GM10266 (cell line): ENCODE results near the gene DCST1.

Source experiments
- DNase-seq: peaks from one replicate; pipeline ENCODE4 v3.0.0; 2012; ENCODE audit errors: extremely low spot score
- TF ChIP-seq, protein P1 (sequence below): IDR thresholded peaks from 2 replicates; pipeline ENCODE4 v1.5.1; 2012; ENCODE audit warnings: mild to moderate bottlenecking, low read depth; ENCODE audit not compliant: control insufficient read depth, insufficient read depth; ENCODE audit errors: missing control alignments

DCST1 gene

DNA sequence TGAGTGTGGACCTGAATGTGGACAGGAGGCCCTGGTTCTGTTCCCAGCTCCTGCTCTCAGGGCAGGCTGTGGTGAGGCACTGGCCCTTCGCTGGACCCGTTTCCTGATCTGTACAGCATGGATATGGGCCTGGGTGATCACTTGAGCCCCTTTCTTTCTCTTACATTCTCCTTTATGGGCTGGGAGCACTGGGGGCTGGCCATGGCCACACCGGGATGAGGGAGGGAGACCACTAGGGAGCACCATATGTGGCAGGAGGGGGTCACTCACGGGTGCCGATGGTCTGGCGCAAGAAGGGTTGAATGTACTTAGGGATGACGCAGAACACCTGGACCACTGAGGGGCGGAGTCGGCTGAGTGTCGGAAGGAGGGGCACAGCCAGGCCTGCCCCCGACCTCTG, 2.7 kb upstream of the DCST1 start:
- no peak for DNase-seq
- TF ChIP-seq, protein P1, sequence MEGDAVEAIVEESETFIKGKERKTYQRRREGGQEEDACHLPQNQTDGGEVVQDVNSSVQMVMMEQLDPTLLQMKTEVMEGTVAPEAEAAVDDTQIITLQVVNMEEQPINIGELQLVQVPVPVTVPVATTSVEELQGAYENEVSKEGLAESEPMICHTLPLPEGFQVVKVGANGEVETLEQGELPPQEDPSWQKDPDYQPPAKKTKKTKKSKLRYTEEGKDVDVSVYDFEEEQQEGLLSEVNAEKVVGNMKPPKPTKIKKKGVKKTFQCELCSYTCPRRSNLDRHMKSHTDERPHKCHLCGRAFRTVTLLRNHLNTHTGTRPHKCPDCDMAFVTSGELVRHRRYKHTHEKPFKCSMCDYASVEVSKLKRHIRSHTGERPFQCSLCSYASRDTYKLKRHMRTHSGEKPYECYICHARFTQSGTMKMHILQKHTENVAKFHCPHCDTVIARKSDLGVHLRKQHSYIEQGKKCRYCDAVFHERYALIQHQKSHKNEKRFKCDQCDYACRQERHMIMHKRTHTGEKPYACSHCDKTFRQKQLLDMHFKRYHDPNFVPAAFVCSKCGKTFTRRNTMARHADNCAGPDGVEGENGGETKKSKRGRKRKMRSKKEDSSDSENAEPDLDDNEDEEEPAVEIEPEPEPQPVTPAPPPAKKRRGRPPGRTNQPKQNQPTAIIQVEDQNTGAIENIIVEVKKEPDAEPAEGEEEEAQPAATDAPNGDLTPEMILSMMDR: no peak

DNA sequence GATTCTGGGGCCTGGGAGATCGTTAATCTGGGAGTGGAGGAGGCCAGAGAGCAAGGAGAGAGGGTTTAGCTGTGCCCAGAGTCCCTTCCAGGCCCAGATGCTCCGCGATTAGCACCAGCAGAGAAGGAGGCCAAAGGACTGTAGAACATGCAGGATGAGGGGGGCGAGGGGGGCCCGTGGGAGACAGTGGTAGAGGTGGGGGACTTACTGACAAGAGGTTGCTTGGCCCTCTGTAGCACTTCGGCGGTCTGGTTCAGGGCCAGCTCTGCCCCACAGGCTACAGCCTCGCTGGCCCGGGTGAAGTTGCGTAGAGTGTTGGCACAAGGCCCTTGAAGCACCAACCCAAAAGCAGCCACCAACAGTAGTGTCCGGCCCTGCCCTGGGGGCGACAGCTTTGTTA, 738 bp upstream of the DCST1 start:
- no peak for DNase-seq
- TF ChIP-seq, protein P1: no peak

DNA sequence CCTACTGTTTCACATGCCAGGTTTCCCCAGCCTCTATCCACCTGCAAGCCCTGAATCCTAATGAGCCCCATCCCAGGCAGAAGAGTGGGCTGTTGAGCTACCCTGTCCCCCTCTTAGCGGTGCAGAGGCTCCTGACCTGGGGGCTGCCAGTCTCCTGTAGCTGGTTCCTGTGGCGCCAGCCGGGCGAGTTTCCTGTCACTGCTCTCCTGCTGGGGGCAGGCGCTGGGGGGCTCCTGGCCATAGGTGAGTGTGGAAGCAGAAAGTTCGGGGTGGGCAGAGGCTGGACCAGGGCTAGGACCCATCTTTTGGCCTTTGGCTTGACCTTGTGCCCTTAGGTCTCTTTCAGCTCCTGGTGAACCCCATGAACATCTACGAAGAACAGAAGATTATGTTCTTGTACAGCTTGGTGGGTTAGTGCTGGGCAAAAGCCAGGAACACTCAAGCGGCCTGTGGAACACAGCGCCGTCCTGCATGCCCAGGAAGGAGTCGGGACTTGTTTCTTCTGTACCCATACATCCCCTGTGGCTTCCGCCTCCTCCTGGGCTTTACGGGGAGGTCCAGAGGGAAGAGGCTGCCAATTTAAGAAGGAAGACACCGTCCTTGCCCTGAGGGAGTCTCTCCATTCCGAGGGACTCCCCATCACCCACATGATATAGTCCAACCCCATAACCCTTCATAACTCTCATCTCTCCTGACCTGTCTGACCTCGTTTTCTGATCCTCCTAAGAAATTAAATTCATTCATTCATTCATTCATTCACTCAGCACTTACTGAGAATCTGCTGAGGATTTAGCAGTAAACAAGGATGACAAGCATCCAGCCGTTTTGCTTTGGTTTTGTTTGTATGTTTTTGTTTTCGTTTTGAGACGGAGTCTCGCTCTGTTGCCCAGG, 939 bp downstream of the DCST1 start:
- no peak for DNase-seq

DNA sequence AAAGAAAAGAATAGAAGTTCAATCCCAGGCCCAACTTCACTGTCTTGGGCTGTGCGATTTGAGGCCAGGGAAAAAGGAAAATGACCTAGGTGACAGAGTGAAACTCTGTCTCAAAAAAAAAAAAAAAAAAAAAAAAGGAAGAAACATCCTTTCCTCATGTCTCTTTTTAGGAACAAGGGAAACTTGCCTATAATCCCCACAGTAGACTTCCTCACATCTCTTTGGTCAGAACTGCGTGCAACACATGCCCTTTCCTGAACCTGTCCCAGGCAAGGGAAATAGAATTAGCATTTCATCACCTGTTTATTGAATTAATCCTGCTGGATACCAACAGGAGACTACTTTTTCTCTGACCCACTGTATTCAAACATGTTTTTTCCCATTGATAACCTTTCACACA, 2.3 kb downstream of the DCST1 start:
- TF ChIP-seq, protein P1: no peak
- DNase-seq: no peak

More for the DNA sequence above, 939 bp downstream of the DCST1 start:
- TF ChIP-seq, protein P1: no peak

DNA sequence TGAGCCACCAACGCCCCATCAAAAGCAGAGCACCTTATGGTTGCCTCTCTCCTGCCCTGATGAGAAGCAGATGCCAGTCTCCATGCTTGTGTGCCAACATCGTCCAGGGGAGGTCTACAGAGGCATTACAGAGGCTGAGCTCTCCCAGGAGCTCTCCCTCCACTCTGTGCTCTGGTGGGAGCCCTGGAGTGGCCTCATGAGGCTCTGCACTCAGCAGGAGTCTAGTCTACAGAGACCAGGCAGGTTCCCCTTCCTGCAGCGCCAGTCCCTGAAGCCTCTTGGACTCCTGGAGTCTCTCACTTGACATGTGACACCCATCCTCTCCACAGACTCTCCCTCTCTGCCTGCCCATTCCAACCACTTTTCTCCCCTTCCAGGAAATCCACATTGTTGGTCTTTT, 3.4 kb downstream of the DCST1 start:
- DNase-seq: no peak
- TF ChIP-seq, protein P1: no peak

DNA sequence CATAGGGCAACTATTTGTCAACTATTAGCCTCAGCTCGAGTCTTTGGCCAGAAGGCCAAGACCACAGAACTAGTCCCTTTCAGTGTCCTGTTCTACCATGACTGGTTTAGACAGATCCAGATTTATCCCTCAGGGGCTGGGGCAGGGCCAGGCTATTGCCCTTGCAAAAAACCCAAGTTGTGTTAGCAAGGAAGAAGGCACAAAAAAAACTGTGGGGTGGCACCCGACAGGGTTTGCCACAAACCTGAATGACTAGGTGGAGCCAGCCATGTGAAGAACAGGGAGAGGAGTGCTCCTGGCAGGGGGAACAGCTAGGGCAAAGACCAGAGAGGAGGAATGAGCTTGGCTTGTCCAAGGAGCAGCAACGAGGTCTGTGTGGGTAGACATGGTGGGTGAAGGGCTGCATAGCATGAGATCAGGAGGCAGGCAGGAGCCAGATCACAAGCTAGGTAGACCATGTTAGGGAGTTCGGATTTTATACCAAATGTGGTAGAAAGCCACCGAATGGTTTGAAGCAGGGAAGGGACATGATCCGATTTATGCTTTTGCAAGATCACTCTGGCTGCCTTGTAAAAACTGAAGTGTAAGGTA, 4.3 kb downstream of the DCST1 start:
- DNase-seq: no peak
- TF ChIP-seq, protein P1: no peak
